Activated T-helper 1 cell treated with anti-CD3 and anti-CD28 coated beads, Interleukin-2, amount 50 U/mL, for 16 hours (primary cell): ENCODE data around the gene FKBP11.

ENCODE experiments used
- DNase-seq, 2 donors: peaks; one replicate each; pipeline ENCODE4 v3.0.0-alpha.2; 2020; ENCODE audit warnings: low read depth in 1 of 2, low spot score in 1 of 2

Gene FKBP11

DNA sequence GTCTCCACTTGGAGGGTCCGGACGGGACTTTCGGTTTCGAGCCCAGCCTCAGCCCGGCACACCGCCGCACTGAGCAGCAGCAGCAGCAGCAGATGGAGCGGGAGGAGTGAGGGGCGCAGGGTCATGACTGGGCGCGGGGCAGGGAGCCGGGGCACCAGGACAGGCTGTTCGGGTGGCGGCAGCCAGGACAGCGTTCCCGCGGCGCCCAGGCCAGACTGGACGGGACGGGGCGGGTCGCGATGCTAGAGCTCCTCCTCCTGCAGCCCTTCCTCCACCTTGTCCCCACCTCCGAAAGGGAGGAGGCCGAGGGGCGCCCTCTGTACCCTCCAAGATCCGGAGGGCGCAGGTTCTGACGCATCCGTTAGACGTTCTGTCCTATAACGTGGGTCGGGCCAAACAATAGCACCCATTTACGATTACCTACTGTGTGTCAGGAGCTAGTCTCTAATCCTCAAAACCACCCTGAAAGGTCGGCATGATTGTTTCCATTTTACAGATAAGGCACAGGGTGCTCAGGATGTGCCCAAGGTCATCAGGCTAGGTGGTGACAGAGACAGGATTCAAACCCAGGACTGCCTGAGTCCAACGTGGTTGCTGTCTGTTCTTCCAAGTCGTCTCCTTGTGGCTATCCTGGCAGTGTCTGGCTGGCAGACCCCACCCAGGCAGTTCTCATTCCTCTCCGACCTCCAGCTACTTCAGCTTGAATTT, at the start of gene FKBP11:
FKBP11 (minus strand) TSS at position 189 of the 708 bp plus-strand sequence; CDS start at position 125, 64 bp downstream.
- DNase-seq: peak; percentile 39 to 58

- DNase-seq: no peak
These were observed 48.8 kb upstream of the FKBP11 start for GRCh38 chr12:48973941-48974673.

DNA sequence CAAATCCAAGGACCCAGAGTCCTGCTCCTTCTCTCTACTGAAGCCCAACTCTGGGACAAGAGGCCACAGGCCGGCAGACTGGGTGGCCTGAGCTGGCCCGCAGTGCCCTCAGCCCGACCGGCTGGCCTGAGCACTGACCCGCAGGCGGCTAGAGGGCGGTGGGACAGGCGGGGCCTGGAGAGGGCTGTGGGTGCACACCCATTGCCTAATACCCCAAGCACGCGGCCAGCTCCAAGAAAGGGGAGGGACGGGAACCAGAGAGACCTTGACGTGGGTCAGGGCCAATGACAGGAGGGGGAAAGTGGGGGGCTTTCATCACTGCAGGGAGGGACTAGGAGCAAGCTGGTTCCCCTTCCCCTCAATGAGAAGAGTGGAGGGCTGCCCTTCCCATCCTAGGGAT, 48.2 kb upstream of the FKBP11 start:
- DNase-seq: no peak

DNA sequence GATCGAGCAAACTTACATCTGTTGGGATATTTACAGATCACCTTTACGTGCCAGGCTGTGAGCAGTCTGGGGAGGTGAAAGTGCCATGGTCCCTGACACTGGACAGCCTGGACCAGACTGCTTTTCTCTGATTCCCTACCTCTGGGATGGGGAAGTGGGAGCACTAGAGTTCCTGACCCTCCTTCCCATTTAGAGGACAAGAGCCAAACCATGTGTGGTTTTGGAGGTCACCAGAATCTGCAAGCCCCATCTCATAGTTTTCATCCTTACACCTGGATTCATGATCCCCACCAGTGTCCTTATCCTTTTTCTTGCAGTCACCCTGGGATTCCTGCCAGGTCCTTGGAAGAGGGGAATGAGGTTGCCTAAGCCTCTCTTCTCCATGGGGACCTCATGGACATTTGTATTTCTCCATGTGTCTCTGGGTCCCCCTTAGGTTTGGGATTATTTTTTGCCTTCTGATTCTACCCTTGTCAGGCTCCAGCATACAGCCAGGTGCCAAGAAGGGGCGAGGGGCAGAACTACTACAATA, 47.7 kb upstream of the FKBP11 start:
- no peak for DNase-seq

- no peak for DNase-seq
These were observed 47.1 kb upstream of the FKBP11 start for GRCh38 chr12:48972213-48972951.

DNA sequence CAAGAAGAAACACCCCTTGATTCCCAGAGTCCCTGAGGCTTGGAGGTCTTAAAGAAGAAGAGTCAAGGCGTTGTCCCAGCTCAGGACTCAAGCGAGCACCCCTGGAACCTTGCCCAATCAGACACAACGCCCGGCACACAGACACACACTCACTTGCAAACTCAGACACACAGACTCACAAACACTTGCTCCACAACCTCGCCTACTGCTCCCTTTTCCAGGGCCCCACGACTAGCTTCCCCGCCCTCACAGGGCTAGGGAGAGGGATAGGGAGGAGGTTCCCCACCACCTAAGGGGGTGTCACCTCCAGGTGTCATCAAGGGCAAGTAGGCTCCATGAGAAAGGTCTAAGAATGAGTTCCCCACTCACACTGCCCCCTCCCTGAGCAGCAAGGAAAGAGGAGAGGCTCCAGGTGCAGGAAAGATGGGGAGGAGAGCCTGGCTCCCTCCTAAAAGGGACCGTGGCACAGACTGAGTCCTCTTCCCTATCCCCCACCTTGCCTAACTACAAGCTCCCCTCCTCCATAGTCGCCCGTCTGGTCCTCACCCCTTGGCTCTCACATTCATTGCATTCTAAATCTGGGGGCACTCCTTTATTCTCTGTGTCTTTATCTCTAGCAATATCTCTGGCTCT, 45.5 kb upstream of the FKBP11 start:
- DNase-seq: no peak

DNA sequence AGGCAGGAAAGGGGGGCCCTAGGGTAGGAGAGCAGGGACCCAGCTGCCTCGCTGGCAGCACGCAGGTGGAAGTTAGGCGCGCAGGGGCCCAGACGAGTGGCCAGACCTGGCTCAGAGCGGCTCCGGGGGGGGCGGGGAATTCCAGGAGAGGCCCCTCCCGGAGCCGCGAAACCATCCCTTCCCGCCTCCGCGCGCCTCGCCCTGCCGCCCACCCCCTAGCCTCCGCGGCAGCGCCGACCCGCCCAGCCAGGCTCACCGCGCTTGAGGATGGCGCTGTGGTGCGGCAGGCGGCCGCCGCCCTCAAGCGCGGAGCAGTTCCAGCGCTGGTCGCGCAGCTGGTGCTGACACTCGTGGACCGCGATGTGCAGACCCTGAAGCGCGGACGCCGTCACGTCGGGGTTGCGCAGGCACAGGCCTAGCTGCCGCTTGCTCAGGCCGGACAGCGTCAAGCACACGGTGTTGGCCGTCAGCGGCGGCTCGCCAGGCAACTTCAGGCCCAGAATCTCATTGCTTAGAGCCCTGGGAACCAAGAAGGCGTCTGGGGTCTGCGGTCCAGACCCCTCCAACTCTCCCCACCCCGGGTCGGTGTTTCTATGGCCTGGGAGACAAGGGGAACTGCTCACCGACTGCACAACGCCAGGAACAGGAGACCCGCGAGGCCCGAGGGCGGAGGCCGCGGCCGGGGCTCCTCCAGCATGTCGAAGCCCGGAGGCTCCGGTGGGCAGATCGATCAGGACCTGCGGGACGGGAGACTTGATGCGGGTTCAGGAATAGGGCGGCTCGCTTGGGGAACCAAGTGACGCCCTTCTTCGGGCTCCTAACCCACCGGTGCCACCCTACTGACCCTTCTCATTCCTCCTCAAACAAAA, 44.8 kb upstream of the FKBP11 start:
- DNase-seq: no peak

DNA sequence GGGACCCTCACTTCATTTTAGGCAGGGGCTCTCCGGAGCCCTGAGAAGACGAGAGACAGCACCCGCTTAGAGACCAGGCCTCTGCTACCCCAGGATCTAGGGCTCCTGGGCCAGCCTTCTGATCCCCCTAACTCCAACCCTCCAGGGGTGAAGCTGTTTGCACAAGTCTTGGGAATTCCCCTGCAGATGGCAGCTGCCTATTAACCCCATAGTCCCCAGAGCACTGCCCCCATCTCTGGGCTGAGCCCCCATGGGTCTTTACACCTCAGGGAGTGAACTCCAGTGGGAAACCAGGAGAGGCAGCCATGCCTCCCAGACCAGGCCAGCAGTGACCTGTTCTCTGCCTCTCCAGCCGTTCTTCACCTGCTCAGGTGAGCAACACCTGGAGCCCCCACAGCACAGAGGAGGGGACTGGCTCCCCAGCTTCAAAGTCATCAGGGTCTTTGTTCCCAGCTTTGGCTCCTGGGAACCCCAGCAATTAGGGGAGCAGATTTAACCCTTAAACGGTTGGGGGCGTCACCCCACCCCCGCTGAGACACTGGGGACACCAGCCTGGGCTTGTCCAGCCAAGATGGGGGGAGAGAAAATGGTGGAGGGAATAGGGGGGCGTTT, 44.0 kb upstream of the FKBP11 start:
- no peak for DNase-seq

GRCh38 chr12:48968467-48968866, 43.2 kb upstream of the FKBP11 start:
- no peak for DNase-seq

- no peak for DNase-seq
These were observed 42.7 kb upstream of the FKBP11 start for GRCh38 chr12:48967991-48968390.

DNA sequence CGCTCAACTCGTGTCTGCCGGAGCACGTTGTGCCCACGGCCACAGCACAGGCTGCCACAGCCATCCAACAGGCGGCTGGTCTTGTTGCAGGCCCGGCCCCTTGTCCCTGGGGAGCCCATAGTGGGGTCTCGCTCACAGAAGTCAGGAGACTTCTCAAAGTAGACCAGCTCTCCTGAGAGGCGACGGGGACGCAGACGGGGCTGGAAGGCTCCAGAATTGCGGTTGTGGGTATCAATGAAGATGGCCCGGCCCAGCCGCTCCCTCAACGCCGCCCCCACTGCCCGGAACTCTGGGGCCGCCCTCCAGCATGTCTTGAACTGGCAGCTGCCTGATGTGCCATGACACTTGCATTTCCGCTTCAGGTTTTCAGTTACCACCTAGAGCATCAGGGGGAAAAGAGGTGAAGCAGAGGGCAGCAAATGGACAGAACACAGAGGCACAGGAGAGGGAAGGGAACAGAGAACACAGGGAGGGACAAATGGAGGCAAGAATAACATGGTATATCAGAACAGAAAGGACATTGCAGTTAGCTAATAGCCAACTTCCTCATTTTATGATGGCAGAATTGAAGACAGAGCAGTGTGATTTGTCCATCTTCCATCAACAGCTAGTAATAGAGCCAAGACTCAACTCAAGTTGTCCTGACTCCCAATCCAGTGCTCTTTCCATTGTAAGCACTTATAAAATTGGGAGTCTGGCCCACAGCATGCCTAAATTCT, 41.0 kb upstream of the FKBP11 start:
- DNase-seq: no peak

DNA sequence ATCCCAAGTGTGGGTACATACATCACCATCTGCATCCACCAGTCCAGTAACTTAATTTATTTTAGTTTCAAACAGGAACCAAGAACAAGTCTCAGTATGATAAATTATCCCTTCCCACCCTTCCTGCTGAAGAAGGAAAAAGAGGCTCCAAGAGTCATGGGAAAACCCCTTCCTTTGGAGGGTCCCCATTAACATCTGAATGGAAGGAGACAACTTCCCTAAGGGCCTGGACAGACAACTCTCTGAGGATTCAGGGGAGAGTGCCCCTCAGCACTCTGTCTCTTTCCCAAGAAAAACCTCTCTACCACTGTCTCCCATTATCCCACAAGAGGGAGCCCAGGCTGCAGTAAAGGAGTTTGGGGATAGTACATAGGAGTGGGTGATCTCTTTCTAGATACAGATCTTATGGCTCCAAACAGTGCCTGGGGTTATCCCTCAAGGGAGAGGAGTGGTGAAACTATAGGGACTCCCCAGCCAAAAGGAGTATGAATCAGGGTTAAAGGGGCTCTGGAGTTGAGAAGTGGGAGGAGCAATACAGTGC, 40.1 kb upstream of the FKBP11 start:
- DNase-seq: no peak

DNA sequence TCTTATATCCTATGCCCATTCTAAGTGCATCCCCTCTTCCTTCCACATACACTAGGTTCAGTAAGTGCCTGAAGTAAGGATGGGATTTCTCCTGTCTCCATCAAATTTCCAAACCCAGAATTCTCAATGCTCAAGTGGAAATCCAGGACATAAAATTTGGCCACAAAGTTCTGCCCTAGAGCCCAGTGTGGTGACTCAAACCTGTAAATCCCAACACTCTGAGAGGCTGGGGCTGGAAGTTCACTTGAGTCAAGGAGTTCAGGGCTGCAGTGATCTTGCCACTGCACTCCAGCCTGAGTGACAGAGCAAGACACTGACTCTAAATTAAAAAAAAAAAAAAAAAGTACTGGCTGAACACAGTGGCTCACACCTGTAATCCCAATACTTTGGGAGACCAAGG, 36.5 kb upstream of the FKBP11 start:
- no peak for DNase-seq

GRCh38 chr12:48961331-48961730, 36.0 kb upstream of the FKBP11 start:
- no peak for DNase-seq

DNA sequence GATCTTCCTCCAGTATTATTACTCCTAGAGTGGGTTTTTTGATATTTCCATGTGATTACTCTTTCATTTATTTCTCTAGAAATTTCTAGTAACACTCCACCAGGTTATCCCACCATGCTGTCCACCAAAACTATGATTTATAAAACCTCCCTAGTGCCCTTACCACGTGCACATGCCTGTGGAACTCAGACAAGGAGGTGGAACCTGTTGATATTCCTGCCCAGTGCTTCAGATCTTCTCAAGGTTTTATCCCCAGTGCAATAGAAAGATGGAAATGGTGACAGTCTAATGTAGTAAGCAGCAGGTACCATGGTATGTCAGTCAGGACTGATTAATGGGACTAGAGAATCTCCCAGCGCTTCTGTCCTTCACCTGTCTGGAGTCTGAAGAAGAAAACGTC, 35.5 kb upstream of the FKBP11 start:
- no peak for DNase-seq

GRCh38 chr12:48958049-48958388, 32.7 kb upstream of the FKBP11 start:
- no peak for DNase-seq

GRCh38 chr12:48957141-48958048, 32.1 kb upstream of the FKBP11 start, which contains the start of gene ARF3:
ARF3 (minus strand) TSS chr12:48957487; CDS start chr12:48941095, 16,392 bp downstream.
- DNase-seq: peak; percentile 73 to 87
